PFSK-1 (cell line): ENCODE measurements around the gene SORBS1.

Experiments used
- FOXP2 ChIP-seq: optimal IDR thresholded peaks from 2 replicates; pipeline ENCODE3; 2011; ENCODE audit warnings: borderline replicate concordance, control low read depth, inconsistent platforms; ENCODE audit not compliant: insufficient read depth; ENCODE audit errors: extremely low read length, extremely low read depth
- POLR2AphosphoS5 ChIP-seq: IDR thresholded peaks from 2 replicates; pipeline ENCODE4 v1.6.1; 2012; ENCODE audit warnings: low read depth, mild to moderate bottlenecking, control low read depth, low read length, moderate library complexity
- SIN3A ChIP-seq: IDR thresholded peaks from 2 replicates; pipeline ENCODE4 v1.6.1; 2012; ENCODE audit warnings: mild to moderate bottlenecking, low read length, moderate library complexity, borderline replicate concordance; ENCODE audit not compliant: insufficient read depth
- TAF1 ChIP-seq: IDR thresholded peaks from 2 replicates; pipeline ENCODE4 v1.6.1; 2012; ENCODE audit warnings: low read length, control low read depth, borderline replicate concordance; ENCODE audit not compliant: insufficient read depth
- TF ChIP-seq, protein P1 (sequence below), 2 experiments: IDR thresholded peaks; 2 replicates each; pipeline versions ENCODE4 v1.6.1 to v1.8.0; 2011 to 2012; ENCODE audit warnings: low read depth in 2 of 2, low read length in 2 of 2, control low read depth in 1 of 2, inconsistent platforms in 1 of 2, mild to moderate bottlenecking in 1 of 2, moderate library complexity in 1 of 2; ENCODE audit not compliant: insufficient read depth in 1 of 2

The SORBS1 gene

DNA sequence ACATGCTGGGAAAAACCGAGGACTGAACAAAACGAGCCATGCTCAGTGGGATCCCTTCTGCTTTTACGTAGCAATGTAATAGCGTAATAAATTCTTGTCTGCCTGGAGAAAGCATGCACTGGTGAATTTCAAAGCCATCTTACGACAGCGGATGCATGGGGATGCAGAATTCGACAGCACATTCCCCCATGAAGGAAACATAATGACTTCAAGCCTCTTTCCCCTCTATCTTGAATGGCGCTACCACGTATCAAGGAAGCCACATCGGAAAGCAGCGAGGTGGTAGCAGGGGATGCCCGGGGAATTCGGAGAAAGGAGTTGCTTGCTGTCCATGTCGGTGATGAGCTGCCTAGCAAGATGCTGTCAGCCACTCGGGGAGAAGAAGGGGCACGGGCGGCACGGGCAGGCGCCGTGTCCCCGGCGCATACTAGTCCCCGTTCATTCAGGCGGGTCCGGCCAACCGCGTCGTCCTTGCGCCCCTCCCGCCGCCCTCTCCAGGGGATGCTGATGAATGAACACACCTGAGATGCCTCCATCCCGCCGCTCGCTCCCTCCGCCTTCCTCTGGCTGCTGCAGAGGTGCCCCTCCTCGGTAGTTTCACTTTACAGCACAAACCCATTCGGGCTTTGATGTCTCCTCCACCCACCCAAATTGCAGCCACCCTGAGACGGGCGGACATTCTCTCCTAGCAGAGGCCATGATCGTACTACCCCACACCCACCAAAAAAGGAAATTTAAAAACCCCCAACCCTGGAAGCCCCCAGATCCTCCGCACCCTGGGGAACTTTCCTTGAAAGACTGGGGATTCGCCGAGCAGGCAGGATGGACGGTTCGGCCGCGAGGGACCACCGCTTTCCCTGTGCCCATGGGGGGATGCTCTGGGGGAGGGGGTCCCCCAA lies 644 bp downstream of the SORBS1 start:
- TF ChIP-seq SIN3A (no peak), POLR2AphosphoS5 (no peak), TAF1 (no peak), FOXP2 (no peak)
- TF ChIP-seq, protein P1, sequence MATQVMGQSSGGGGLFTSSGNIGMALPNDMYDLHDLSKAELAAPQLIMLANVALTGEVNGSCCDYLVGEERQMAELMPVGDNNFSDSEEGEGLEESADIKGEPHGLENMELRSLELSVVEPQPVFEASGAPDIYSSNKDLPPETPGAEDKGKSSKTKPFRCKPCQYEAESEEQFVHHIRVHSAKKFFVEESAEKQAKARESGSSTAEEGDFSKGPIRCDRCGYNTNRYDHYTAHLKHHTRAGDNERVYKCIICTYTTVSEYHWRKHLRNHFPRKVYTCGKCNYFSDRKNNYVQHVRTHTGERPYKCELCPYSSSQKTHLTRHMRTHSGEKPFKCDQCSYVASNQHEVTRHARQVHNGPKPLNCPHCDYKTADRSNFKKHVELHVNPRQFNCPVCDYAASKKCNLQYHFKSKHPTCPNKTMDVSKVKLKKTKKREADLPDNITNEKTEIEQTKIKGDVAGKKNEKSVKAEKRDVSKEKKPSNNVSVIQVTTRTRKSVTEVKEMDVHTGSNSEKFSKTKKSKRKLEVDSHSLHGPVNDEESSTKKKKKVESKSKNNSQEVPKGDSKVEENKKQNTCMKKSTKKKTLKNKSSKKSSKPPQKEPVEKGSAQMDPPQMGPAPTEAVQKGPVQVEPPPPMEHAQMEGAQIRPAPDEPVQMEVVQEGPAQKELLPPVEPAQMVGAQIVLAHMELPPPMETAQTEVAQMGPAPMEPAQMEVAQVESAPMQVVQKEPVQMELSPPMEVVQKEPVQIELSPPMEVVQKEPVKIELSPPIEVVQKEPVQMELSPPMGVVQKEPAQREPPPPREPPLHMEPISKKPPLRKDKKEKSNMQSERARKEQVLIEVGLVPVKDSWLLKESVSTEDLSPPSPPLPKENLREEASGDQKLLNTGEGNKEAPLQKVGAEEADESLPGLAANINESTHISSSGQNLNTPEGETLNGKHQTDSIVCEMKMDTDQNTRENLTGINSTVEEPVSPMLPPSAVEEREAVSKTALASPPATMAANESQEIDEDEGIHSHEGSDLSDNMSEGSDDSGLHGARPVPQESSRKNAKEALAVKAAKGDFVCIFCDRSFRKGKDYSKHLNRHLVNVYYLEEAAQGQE (IDR thresholded peaks at IDR 0.05; ENCODE audit: insufficient read depth in 1 of 2, low read depth in 2 of 2, low read length in 2 of 2) = no peak

- TF ChIP-seq, protein P1 (IDR thresholded peaks at IDR 0.05; ENCODE audit: insufficient read depth in 1 of 2, low read depth in 2 of 2, low read length in 2 of 2) = no peak
- TF ChIP-seq TAF1 = no peak
- TF ChIP-seq FOXP2 = no peak
- TF ChIP-seq POLR2AphosphoS5 = no peak
- TF ChIP-seq SIN3A = no peak
Measured at GRCh38 chr10:95559896-95560277, 1.3 kb downstream of the SORBS1 start.

DNA sequence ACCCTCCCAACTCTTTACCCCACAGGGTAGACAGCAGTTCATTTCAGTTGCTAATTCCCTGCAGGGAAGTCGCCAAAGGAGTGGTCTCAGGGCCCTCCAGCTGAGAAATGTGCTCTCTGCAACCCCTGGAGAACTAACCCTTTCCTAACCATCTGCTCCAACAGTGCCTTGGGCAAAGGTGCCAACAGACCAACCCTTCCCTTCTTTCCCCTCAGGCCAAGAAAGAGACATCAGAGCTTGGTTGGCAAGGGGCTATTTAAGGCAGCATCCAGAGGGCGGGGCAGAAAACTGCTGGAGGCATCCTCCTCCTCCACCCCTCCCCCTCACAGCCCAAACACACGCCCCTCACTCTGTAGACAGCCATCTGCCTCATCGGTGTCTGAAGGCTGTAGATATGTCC lies 1.7 kb downstream of the SORBS1 start:
- TF ChIP-seq FOXP2 (no peak), POLR2AphosphoS5 (no peak), SIN3A (no peak), TAF1 (no peak)
- TF ChIP-seq, protein P1 (IDR thresholded peaks at IDR 0.05; ENCODE audit: insufficient read depth in 1 of 2, low read depth in 2 of 2, low read length in 2 of 2) = no peak

DNA sequence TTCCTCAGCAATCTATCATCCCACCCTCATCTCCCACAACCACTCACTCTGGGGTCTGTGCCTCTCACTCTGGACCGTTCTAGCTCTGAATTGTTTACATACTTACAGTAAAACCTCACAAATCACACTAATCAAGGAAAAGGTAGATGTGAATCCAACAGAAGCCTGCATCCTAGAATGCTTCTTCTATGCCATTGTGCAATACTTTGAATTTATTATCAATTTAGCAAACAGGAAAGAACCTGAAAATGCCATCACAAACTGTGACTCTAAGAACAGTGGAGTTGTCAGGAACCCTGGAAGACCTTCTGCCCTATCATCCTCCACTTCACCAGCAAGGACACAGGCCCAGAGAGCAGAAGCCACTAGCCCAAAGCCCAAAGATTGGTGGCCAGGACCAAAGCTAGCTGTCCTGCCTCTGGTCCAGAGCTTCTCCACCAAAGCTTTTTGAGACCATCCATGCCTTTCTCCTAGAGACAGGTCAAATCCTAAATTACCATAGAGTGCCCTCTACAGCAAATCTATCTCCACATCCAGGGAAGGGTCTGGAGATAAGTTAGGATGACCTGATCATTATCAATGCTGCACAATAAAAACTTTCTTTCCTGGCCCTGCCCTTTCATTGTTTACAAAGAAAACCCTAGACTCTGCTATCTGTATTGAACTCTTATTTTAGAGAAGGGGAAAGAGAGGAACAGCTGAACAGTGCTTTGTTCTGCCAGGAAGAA lies 2.4 kb downstream of the SORBS1 start:
- TF ChIP-seq SIN3A (no peak), TAF1 (no peak), POLR2AphosphoS5 (no peak), FOXP2 (no peak)
- TF ChIP-seq, protein P1 (IDR thresholded peaks at IDR 0.05; ENCODE audit: insufficient read depth in 1 of 2, low read depth in 2 of 2, low read length in 2 of 2) = no peak
